GM21367 (cell line): ENCODE data around the gene TMEM171.
A peak's percentile ranks its signal among the peaks of the same experiment; 100 is the strongest.

ENCODE experiments used
- ATAC-seq: cut with Tn5 transposase; IDR thresholded peaks from one replicate; pipeline ENCODE4 v1.9.1; 2021; ENCODE audit not compliant: unreplicated experiment

Gene TMEM171

GRCh38 chr5:73151766-73152410 lies 31.5 kb downstream of the TMEM171 start:
- ATAC-seq, result no peak

GRCh38 chr5:73152411-73153388 lies 32.3 kb downstream of the TMEM171 start:
- ATAC-seq, result no peak

- ATAC-seq, result no peak
Observed at GRCh38 chr5:73153513-73153912, 33.1 kb downstream of the TMEM171 start.

- ATAC-seq, result no peak
Observed at GRCh38 chr5:73154208-73155006, 34.0 kb downstream of the TMEM171 start.

- no peak for ATAC-seq
Observed at GRCh38 chr5:73155271-73156222, 35.2 kb downstream of the TMEM171 start.

- ATAC-seq, result no peak
Observed at GRCh38 chr5:73157414-73158303, 37.3 kb downstream of the TMEM171 start.

DNA sequence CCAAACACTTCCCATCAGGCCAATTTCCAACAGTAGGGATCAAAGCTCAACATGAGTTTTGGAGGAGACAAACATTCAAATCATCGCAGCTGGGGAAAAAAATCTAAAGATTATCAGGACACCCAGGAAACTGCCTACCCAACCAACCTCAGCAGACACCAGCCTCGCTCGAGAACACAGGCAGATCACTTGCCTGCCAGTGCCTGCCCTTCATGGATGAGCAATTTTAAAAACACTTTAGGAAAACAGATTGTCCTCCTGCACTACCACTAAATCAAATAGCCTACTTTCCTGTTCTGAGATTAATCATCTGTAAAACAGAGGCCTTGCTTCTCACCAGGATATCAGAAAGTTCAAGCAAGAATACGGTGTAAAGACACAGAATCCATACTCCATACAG lies 37.9 kb downstream of the TMEM171 start:
- ATAC-seq, result no peak

DNA sequence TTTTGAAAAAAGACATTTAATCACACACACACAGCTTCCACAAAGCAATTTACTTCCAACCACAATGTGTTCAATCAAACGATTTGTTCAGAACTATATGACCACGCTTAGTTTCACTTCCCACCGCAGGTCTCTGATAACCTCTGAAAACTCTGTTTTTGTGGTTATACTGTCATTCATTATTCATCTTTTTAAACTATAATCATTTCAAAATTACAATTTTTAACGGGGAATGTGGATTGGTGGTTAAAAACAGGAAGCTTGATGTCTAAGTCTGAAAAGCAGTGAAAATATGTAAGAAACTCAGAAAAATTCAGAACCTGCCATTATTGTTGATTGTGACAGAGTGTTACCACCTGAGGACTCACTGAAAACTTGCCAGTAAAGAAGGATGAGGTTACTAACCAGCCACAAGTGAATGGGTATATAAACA lies 39.9 kb downstream of the TMEM171 start:
- peak; percentile 70 for ATAC-seq

DNA sequence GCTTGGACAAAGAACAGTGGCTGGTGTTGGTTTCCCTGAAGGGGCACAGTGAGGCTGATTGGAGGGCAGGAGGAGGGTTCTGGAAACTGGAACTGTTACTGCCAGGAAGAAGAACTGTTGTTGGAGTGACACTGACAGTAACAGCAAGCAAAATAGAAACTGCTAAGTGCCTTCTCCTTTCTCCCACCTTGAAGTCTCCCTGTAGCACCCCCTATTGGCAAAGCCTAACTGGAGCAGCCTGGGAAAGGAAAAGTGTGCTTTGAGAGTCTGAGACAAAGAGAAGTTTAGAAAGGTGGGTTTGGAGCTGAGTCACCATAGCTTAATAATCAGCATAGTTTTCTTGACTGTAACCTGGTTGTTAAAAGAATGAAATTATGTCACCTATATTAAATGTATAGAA lies 50.1 kb downstream of the TMEM171 start:
- no peak for ATAC-seq

GRCh38 chr5:73171495-73171894 lies 51.1 kb downstream of the TMEM171 start:
- no peak for ATAC-seq

DNA sequence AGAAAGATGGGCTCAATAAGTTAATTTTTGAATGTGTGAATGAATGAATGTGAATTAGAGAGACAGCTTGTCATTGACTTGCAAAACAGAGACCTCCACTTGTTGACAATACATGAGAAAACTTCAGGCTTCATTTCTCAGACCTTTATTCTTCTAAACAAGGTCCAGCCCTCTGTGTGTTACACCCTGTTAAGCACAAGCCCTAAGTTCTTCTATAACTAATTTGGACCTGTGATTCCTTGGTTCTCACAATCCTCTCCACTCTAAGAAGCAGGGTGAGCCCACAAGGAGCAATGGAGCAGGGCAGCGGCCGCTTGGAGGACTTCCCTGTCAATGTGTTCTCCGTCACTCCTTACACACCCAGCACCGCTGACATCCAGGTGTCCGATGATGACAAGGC lies 52.6 kb downstream of the TMEM171 start, which contains the start of gene TMEM174:
TSS of gene TMEM174 (plus strand) at position 243 of the 400 bp plus-strand sequence. CDS start at position 294, 51 bp downstream.
- ATAC-seq, result no peak

DNA sequence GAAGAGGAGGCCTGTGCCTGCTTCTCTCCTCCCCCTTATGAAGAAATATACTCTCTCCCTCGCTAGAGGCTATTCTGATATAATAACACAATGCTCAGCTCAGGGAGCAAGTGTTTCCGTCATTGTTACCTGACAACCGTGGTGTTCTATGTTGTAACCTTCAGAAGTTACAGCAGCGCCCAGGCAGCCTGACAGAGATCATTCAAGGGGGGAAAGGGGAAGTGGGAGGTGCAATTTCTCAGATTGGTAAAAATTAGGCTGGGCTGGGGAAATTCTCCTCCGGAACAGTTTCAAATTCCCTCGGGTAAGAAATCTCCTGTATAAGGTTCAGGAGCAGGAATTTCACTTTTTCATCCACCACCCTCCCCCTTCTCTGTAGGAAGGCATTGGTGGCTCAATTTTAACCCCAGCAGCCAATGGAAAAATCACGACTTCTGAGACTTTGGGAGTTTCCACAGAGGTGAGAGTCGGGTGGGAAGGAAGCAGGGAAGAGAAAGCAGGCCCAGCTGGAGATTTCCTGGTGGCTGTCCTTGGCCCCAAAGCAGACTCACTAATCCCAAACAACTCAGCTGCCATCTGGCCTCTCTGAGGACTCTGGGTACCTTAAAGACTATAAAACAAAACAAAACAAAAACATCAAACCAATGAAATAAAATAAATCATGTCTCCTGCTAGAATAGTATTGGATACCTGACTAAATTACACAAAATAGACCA lies 53.9 kb downstream of the TMEM171 start:
- ATAC-seq, result no peak

DNA sequence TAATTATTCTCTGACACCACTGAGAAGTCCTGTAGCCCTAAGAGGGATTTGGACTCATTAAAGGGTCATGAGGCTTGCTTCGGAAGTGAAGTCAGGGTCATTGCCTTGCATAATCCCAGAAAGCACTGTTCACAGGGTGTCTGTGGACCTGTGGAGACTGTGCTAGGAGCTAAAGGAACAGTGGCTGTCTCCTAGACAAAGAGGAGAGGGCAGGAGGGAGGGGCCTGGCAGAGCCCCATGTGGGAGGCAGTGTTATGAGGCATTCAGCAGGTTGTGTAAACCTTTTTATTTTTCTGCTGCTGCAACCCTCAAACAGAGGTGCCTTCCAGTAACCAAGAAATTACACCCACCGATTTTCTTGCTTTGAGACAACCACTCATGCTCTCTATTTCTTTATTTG lies 55.9 kb downstream of the TMEM171 start:
- no peak for ATAC-seq

DNA sequence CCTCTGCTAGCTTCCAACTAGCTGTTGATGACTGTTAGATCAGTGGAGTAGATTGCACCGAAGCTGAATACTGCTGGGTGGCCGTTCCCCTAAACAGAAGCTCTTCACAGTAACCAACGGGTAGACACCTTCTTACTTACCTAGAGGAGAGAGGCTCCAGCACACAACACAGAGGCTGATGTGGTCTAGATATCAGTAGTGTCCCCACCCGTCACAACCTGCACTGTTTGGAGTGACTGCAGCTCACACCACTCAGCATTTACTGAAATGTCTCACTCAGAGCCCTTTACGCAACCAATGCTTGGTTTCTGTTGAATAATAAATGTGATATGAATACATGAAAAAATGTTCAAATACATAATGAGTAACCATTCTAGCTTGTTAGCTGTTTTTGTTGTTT lies 57.9 kb downstream of the TMEM171 start:
- ATAC-seq, result no peak

DNA sequence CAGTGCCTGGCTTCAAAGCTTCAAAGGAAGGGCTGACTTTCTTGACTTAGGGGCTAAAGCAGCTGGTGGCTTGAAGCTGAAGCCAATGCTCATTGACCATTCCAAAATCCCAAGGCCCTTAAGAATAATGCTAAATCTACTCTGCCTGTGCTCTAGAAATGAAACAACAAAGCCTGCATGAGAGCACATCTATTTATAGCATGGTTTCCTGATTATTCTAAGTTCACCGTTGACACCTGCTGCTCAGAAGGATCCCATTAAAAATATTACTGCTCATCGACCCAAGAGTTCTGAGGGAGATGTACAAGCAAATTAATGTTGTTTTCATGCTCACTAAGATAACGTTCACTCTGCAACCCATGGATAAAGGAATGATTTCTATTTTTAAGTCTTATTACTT lies 59.4 kb downstream of the TMEM171 start:
- no peak for ATAC-seq

DNA sequence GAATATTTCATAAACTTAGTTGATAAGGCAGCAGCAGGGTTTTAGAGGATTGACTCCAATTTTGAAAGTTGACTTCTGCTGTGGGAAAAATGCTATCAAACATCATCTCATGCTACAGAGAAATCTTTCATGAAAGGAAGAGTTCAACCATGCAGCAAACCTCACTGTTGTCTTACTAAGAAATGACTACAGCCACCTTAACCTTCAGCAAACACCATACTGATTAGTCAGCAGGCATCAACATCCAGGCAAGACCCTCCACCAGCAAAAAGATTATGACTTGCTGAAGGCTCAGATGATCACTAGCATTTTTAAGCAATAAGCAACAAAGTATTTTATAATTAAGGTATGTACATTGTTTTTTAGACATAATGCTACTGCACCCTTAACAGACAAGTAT lies 60.2 kb downstream of the TMEM171 start:
- ATAC-seq, result no peak
